Lower lobe of right lung (tissue), 2 donors: Measurements from ENCODE around the gene ZNF331. TPM values are rescaled to one million over a fixed set of nuclear protein-coding genes. Genes with fewer than 3 reads are reported as not detected.

ENCODE experiments used
- ATAC-seq, 2 donors: fragments of 200-7000 bp; cut with Tn5 transposase; one replicate each; pipeline ENCODE4 v1.9.1; 2020 to 2022; ENCODE audit warnings: mild to moderate bottlenecking in 2 of 2, moderate library complexity in 2 of 2
- DNase-seq: peaks from one replicate; pipeline ENCODE4 v3.0.0-alpha.2; 2020
- H3K27ac ChIP-seq: fragments of 200-600 bp; one replicate; pipeline ENCODE4 v1.8.0; 2022
- H3K27me3 ChIP-seq: fragments of 200-600 bp; one replicate; pipeline ENCODE4 v1.8.0; 2022; ENCODE audit warnings: low read depth
- H3K36me3 ChIP-seq: fragments of 200-600 bp; one replicate; pipeline ENCODE4 v1.8.0; 2022; ENCODE audit warnings: mild to moderate bottlenecking
- H3K4me1 ChIP-seq: fragments of 200-600 bp; one replicate; pipeline ENCODE4 v1.8.0; 2022
- H3K4me3 ChIP-seq: fragments of 200-600 bp; one replicate; pipeline ENCODE4 v1.8.0; 2022; ENCODE audit warnings: mild to moderate bottlenecking
- H3K9me3 ChIP-seq: fragments of 200-600 bp; one replicate; pipeline ENCODE4 v1.8.0; 2022
- CTCF ChIP-seq: fragments of 200-600 bp; IDR thresholded peaks from one replicate; pipeline ENCODE4 v1.8.0; 2022; ENCODE audit warnings: antibody characterized with exemption, mild to moderate bottlenecking
- intact Hi-C: fragments of 100-400 bp; cut with DNase I; formaldehyde crosslinking; loops from one replicate; pipeline ENCODE4 v1.11.0; 2022
- total RNA-seq: library from RNA; stranded (reverse); fragmentation: NEBNext Ultra II Directional; extraction: Animal tissue kit (Norgen Biotek cat#: 25700); gene quantifications from one replicate; pipeline ENCODE4 v1.2.1, GENCODE V29; 2021
- donor health status: DM: no; HTN: yes; CAD: no; lungs with severe emphysema.

ZNF331 gene
- total RNA-seq, 1 donor from 2014 or later, result 36.6 TPM

DNA sequence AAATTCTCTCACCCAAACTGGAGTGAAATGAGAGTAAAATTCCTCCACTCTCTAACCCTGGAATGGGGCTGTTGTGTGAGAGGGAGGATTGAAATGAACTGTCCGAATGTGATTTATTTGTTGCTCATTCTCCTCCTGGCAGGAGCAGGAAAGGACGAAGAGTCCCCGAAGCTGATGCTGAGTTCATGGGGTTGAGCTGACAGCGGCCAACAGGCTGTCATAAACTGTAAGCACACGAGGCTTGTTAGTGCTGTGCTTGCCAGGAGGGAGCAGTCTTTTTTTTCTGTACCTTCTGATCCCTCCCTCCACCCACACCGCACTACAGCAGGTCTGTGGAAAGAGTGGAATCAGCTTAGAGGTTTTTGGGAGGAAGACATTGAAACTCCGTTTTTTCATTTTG, 33.1 kb upstream of the ZNF331 start:
- H3K27ac ChIP-seq, result peak overlapping the region; percentile 72
- H3K36me3 ChIP-seq, result no peaks in the 10 kb centered on the region
- DNase-seq (no peak), ATAC-seq (peak; percentile 54 to 66)
- intact Hi-C loops, result no loop called here
- H3K27me3 ChIP-seq, result no peaks in the 10 kb centered on the region
- no peaks in the 10 kb centered on the region for H3K4me1 ChIP-seq
- no peak for TF ChIP-seq CTCF
- peak overlapping the region; percentile 40 for H3K4me3 ChIP-seq
- H3K9me3 ChIP-seq, result no peaks in the 10 kb centered on the region

GRCh38 chr19:53506728-53507127, 31.2 kb upstream of the ZNF331 start:
- Histone ChIP-seq H3K4me1 (no peaks in the 10 kb centered on the region), H3K9me3 (no peaks in the 10 kb centered on the region), H3K4me3 (no peak overlapping the region), H3K27me3 (no peaks in the 10 kb centered on the region), H3K36me3 (no peaks in the 10 kb centered on the region), H3K27ac (no peak overlapping the region)
- no peak for TF ChIP-seq CTCF
- no peak for ATAC-seq
- intact Hi-C loops, result no loop called here
- DNase-seq, result no peak

DNA sequence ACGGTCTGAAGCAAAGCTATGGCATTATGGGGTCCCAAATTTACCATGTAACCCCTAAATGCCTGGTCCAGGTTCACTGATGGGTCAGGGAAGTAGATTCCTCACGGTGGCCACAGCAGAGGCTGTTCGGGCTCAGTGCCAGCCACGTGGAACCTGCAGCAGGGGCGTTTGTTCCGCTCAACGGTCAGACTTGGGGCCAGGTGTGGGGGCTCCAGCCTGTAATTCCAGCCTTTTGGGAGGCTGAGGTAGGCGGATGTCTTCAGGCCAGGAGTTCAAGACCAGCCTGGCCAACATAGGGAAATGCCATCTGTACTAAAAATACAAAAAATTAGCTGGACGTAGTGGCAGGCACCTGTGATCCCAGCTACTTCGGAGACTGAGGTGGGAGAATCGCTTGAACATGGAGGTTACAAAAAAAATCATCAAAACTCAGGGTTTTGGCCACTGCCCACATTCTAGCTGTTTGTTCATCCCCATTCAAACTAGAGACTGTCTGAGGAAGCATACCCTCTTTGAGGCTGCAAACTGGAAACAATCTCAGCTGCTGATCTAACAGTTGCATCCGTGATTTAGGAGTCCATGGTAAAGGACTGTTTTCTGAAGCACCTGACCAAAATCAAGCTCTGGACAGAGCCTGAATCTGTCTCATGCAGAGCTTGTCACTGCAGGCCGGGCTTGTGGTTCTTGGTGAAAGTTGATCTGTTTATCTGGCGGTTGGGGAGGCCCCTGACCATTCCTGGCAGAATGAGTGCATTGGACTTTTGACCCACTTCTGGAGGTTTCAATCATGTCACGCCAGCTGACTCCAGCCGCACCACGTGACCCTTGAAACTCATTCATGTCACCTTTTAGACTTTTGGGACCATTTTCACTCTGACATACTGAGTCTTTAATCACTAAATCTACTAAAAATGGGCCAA, 30.2 kb upstream of the ZNF331 start:
- no peaks in the 10 kb centered on the region for H3K9me3 ChIP-seq
- H3K36me3 ChIP-seq, result no peaks in the 10 kb centered on the region
- ATAC-seq (no peak), DNase-seq (no peak)
- no peak for TF ChIP-seq CTCF
- no peaks in the 10 kb centered on the region for H3K4me1 ChIP-seq
- H3K4me3 ChIP-seq, result no peak overlapping the region
- intact Hi-C loops, result no loop called here
- no peaks in the 10 kb centered on the region for H3K27me3 ChIP-seq
- H3K27ac ChIP-seq, result no peak overlapping the region

DNA sequence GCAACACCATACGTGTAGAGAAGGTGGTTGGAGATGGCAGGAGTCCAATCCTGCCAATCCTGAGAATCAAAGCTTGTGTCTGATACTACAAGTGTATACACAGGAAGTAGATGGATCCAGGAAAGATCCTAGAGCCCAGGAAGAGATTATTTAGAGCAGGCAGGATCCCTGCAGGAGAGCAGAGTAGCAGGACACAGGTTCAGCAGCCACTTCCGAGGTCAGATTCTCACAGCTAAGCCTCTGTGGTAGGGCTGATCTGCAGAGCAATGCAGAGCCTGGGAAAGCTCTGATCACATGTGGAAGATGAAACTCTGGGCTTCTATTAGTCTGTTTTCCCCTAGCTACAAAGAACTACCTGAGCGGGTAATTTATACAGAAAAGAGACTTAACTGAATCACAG, 28.5 kb upstream of the ZNF331 start:
- H3K27ac ChIP-seq, result no peak overlapping the region
- no peaks in the 10 kb centered on the region for H3K36me3 ChIP-seq
- no peaks in the 10 kb centered on the region for H3K4me1 ChIP-seq
- ATAC-seq (no peak), DNase-seq (no peak)
- intact Hi-C loops, result no loop called here
- no peaks in the 10 kb centered on the region for H3K9me3 ChIP-seq
- H3K27me3 ChIP-seq, result no peaks in the 10 kb centered on the region
- TF ChIP-seq CTCF, result no peak
- H3K4me3 ChIP-seq, result no peak overlapping the region

DNA sequence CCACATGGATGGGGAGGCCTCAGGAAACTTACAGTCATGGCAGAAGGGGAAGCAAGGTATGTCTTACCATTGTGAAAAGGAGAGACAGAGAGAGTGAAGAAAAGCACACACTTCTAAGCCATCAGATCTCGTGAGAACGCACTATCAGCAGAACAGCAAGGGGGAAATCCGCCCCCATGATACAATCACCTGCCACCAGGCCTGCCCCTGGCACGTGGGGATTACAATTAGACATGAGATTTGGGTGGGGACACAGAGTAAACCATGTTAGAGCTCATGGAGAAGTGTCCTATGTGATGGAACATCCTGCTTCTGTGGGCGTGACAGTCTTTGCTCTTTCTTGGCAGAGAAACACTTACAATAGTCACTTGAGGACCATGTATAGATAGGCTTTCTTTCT, 28.1 kb upstream of the ZNF331 start:
- intact Hi-C loops, result no loop called here
- ATAC-seq (no peak), DNase-seq (no peak)
- no peak overlapping the region for H3K27ac ChIP-seq
- no peaks in the 10 kb centered on the region for H3K4me1 ChIP-seq
- H3K27me3 ChIP-seq, result no peaks in the 10 kb centered on the region
- no peak for TF ChIP-seq CTCF
- no peak overlapping the region for H3K4me3 ChIP-seq
- no peaks in the 10 kb centered on the region for H3K36me3 ChIP-seq
- no peaks in the 10 kb centered on the region for H3K9me3 ChIP-seq
